Myometrial cell (primary cell): ENCODE results near the gene TMEM219. TPM values are rescaled to one million over a fixed set of nuclear protein-coding genes. Genes with fewer than 3 reads are reported as not detected.

Experiments used
- total RNA-seq: library from RNA; depleted of rRNA; stranded (reverse); fragments of >200 nt; gene quantifications from 2 replicates; pipeline ENCODE4 v1.2.3, GENCODE V29; 2015

TMEM219 gene
- total RNA-seq, result 141 and 145 TPM in 2 replicates

GRCh38 chr16:29961479-29962343, at the start of gene TMEM219:
TSS of gene TMEM219 (plus strand) at chr16:29962079. CDS start at chr16:29963144, 1,065 bp downstream.

DNA sequence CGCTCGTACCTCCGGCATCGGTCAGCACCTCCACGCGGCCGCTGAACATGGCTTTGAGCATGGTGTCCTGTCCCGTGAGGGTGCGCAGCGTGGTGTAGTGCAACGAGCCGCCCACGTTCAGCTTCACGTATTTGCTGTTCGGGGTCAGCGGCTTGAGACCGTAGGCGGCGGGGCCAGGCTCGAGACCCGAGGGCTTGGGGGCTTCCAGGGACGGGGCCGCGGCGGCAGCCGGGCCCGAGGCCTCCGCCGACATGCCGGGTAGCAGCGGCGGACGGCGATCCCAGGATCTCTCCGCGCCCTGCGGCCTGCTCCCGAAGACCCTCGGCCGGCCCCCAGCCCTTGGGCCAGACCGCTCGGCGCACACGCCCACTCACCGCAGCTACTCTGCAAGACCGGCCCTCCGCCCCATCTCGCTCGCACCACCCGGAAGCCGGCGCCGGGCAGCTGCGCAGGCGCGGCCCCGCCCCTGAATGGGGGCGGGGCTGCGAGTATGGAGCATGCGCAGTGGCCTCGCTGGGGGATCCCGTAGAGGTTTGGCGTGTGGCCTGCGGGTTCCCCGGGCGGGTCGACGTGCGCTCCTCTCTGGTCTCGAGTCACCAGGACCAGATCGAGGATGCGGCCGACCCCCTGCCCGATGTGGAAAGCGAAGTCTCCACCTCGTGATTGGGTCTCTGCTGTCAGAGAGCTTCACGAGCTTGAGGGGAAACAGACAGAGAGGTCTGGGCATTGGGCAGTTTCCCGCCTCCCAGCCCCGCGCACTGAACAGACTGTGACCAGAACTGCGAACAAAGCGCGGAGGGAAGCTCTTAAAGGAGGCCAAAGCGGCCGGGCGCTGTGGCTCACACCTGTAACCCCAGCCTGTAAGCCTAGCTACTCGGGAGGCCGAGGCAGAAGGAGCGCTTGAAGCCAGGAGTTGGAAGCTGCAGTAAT, 35.8 kb upstream of the TMEM219 start, which contains the start of gene KCTD13:
TSS of gene KCTD13 (minus strand) at position 446 of the 930 bp plus-strand sequence. CDS start at position 253, 193 bp downstream.

DNA sequence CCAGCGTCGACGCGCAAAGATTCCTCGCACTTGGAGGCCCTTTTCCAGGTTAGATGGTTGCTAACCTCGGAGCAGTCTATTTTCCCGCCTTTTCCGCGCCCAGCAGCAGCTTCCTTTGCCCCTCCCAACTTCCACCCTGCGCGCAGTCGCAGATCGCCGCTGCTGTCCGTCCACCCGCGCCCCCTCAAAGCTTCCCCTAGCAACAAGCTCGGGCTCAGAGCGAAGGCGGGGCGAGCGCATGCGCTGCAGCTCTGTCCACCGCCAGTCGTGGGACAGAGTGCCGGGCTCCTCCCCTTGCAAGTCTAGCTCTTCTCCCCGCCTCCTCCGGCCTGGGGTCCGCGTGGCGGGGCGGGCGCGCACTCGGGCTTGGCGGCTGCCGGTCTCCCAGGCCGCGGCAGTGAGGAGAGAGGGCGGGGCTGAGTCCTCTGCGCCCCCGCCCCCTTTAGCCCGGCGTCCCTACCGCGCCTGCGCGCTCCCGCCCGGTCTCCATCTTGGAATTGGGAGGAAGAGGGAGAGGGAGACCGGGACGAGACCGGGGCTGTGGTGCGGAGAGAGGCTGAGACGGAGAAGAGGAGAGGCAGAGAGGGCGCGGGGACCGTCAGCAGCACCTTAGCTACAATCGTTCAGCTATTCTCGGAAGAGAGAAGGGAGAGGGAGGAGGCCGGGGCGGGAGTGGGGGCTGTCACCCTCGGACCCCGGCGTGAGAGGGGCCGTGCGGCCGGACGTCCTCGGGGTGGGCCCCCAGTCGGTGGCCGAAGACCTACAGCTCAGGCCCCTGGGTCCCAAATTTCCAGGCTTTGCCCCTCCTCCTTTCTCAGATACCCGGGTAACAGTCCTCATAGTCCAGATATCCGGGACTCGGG, 11.7 kb downstream of the TMEM219 start, which contains the start of gene TAOK2:
TSS of gene TAOK2 (plus strand) at position 485 of the 863 bp plus-strand sequence. CDS start 3,905 bp downstream, outside the sequence.

DNA sequence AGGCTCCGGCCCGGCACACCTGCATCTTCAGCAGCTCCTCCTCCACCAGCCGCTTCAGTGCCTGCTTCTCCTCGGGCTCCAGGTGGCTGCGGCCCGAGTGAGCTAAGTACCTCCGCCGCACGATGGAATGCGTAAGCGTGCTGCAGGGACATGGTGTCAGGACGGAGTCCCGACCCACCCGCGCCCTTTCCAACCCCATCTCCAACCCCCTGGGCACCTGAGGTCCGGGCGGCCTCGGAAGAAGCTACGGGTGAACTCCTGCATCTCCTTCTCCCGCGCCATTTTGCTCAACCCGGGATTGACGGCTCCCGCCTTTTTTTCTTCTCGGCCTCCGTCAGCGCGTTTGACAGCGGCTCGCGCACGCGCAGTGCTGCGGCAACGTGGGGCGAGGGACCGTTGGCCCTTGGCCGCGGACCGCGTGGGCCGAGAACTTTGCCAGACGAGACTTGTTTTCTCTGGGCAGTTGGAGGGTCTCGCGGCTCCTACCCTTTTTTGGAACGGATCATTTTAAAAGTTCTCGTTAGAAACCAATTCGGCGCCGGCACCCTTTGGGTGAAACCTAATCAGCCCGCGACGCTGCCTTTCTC, 33.5 kb downstream of the TMEM219 start, which contains the start of gene HIRIP3:
TSS of gene HIRIP3 (minus strand) at position 294 of the 587 bp plus-strand sequence. CDS start at position 282, 12 bp downstream.

GRCh38 chr16:29995911-29996765, 34.3 kb downstream of the TMEM219 start, which contains the start of gene INO80E:
TSS of gene INO80E (plus strand) at chr16:29996241. CDS start at chr16:29996311, 70 bp downstream.

DNA sequence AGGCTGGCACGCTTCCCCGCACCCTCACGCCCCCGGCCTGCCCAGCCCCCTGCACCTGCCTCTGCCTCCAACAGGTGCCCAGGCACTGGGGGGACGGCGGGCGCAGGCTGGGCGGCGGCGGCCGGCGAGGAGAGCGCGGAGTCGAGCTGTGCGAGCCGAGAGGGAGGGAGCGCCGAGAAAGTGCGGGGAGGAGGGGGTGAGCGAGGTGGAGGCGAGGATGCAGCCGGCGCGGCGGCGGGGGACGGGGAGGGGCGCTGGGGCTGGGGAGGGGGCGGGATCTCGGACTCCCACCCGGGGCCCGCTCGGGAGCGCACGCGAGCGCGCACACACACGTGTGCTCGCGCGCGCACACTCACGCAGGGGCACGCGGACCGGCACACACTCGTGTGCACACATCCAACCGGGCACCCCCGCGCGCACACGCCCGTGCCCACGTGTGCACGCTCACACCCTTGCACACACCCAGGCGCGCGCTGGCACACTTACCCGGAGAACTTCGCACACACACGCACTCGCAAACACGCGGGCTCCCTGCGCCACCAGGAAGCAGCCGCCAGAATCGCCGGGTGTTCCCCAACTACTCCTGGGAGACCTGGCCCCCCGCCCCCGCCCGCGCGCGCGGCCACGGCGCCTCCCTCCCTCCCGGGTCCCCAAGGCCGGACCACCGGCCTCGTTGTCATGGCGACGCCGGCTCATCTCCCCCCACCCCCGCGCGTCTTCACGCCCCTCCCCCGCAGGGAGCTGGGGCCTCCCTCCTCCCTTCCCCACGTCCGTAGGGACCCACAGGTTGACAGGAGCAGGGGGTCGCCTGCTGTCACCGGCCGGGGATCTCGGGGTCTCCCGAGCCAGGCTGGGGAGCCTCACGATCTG, 49.2 kb downstream of the TMEM219 start, which contains the start of gene DOC2A:
TSS of gene DOC2A (minus strand) at position 184 of the 870 bp plus-strand sequence. CDS start 805 bp downstream, outside the sequence.

Other genes starting within 250 kb of the TMEM219 start
- not detected in 2 replicates for gene C16orf54, start 216.1 kb upstream of the TMEM219 start, total RNA-seq
- gene ZG16, start 183.8 kb upstream of the TMEM219 start, total RNA-seq, result not detected in 2 replicates
- 64.2 and 82.5 TPM in 2 replicates for gene KIF22, start 171.3 kb upstream of the TMEM219 start, total RNA-seq
- gene MAZ, start 155.6 kb upstream of the TMEM219 start, total RNA-seq, result 161 and 174 TPM in 2 replicates
- not detected in 2 replicates for gene PRRT2, start 149.9 kb upstream of the TMEM219 start, total RNA-seq
- gene PAGR1, start 145.9 kb upstream of the TMEM219 start, total RNA-seq, result 32.1 and 32.6 TPM in 2 replicates
- gene MVP, start 141.6 kb upstream of the TMEM219 start, total RNA-seq, result 367 and 369 TPM in 2 replicates
- 101 and 105 TPM in 2 replicates for gene CDIPT, start 98.9 kb upstream of the TMEM219 start, total RNA-seq
- 7.1 and 17.9 TPM in 2 replicates for gene SEZ6L2, start 62.5 kb upstream of the TMEM219 start, total RNA-seq
- gene ASPHD1, start 61.6 kb upstream of the TMEM219 start, total RNA-seq, result 8.1 and 11.5 TPM in 2 replicates
- gene KCTD13, start 35.9 kb upstream of the TMEM219 start, total RNA-seq, result 6.1 and 9.7 TPM in 2 replicates
- 36.9 and 38.3 TPM in 2 replicates for gene TAOK2, start 11.8 kb downstream of the TMEM219 start, total RNA-seq
- 12.1 and 13.8 TPM in 2 replicates for gene HIRIP3, start 33.5 kb downstream of the TMEM219 start, total RNA-seq
- 56.8 and 138 TPM in 2 replicates for gene INO80E, start 34.2 kb downstream of the TMEM219 start, total RNA-seq
- 0.53 TPM in 1 of 2 replicates, not detected in the other for gene DOC2A, start 48.9 kb downstream of the TMEM219 start, total RNA-seq
- not detected in 2 replicates for gene C16orf92, start 61.1 kb downstream of the TMEM219 start, total RNA-seq
- gene TLCD3B, start 69.2 kb downstream of the TMEM219 start, total RNA-seq, result 1.2 TPM in 1 of 2 replicates, not detected in the other
- 1,681 and 1,789 TPM in 2 replicates for gene ALDOA, start 103.7 kb downstream of the TMEM219 start, total RNA-seq
- gene PPP4C, start 113.9 kb downstream of the TMEM219 start, total RNA-seq, result 141 and 176 TPM in 2 replicates
- gene TBX6, start 129.8 kb downstream of the TMEM219 start, total RNA-seq, result 0.35 and 0.86 TPM in 2 replicates
- 17.9 and 28.3 TPM in 2 replicates for gene YPEL3, start 134.1 kb downstream of the TMEM219 start, total RNA-seq
- 0.89 and 2.9 TPM in 2 replicates for gene GDPD3, start 151.5 kb downstream of the TMEM219 start, total RNA-seq
- 69.5 and 90.6 TPM in 2 replicates for gene MAPK3, start 161.1 kb downstream of the TMEM219 start, total RNA-seq
- 4.3 and 7.2 TPM in 2 replicates for gene CORO1A, start 221.5 kb downstream of the TMEM219 start, total RNA-seq
- 316 and 413 TPM in 2 replicates for gene BOLA2B, start 231.6 kb downstream of the TMEM219 start, total RNA-seq
- 57.9 and 58.7 TPM in 2 replicates for gene SLX1A, start 231.8 kb downstream of the TMEM219 start, total RNA-seq
- gene SULT1A3, start 237.2 kb downstream of the TMEM219 start, total RNA-seq, result 1.7 and 5.0 TPM in 2 replicates